H9 (cell line): ENCODE measurements around the gene ERRFI1. TPM values are rescaled to one million over a fixed set of nuclear protein-coding genes. Genes with fewer than 3 reads are reported as not detected.

ENCODE experiments used
- DNase-seq: peaks from one replicate; pipeline ENCODE4 v3.0.0-alpha.2; 2017
- H2AFZ ChIP-seq: one replicate; pipeline ENCODE4 v1.6.1; 2013; ENCODE audit warnings: mild to moderate bottlenecking, low read length, control low read depth, moderate library complexity
- H2AK5ac ChIP-seq: 2 replicates; pipeline ENCODE4 v1.6.1; 2013; ENCODE audit warnings: low read length, control low read depth, mixed read lengths; ENCODE audit not compliant: insufficient read length
- H2BK120ac ChIP-seq: one replicate; pipeline ENCODE4 v1.6.1; 2013; ENCODE audit warnings: low read depth, mild to moderate bottlenecking, low read length, control low read depth, inconsistent platforms; ENCODE audit not compliant: poor library complexity, severe bottlenecking
- H2BK12ac ChIP-seq: 2 replicates; pipeline ENCODE4 v1.6.1; 2013; ENCODE audit warnings: low read length, control low read depth, mixed read lengths, low read depth; ENCODE audit not compliant: insufficient read length
- H2BK15ac ChIP-seq: 2 replicates; pipeline ENCODE4 v1.6.1; 2013; ENCODE audit warnings: low read depth, low read length, control low read depth
- H2BK20ac ChIP-seq: one replicate; pipeline ENCODE4 v1.6.1; 2013; ENCODE audit warnings: low read depth, mild to moderate bottlenecking, low read length, control low read depth, inconsistent platforms; ENCODE audit not compliant: poor library complexity, severe bottlenecking
- H2BK5ac ChIP-seq: 2 replicates; pipeline ENCODE4 v1.6.1; 2013; ENCODE audit warnings: low read length, control low read depth, mixed read lengths; ENCODE audit not compliant: insufficient read length
- H3K14ac ChIP-seq: 2 replicates; pipeline ENCODE4 v1.6.1; 2013; ENCODE audit warnings: low read length, control low read depth; ENCODE audit not compliant: insufficient read depth
- H3K18ac ChIP-seq: 2 replicates; pipeline ENCODE4 v1.6.1; 2013; ENCODE audit warnings: low read depth, mild to moderate bottlenecking, mixed read lengths, low read length, control low read depth; ENCODE audit not compliant: insufficient read length
- H3K23ac ChIP-seq: 2 replicates; pipeline ENCODE4 v1.6.1; 2013; ENCODE audit warnings: low read length, control low read depth, mixed read lengths, low read depth; ENCODE audit not compliant: insufficient read length
- H3K23me2 ChIP-seq: 2 replicates; pipeline ENCODE4 v1.6.1; 2013; ENCODE audit warnings: low read depth, mild to moderate bottlenecking, mixed read lengths, low read length, control low read depth; ENCODE audit not compliant: insufficient read length, poor library complexity, severe bottlenecking
- H3K27ac ChIP-seq: 2 replicates; pipeline ENCODE4 v1.5.1; 2013; ENCODE audit warnings: low read length, control low read depth, mixed read lengths, low read depth; ENCODE audit not compliant: insufficient read length
- H3K27me3 ChIP-seq: 2 replicates; pipeline ENCODE4 v1.6.1; 2013; ENCODE audit warnings: low read length, control low read depth, inconsistent platforms; ENCODE audit not compliant: insufficient read depth
- H3K4ac ChIP-seq: 2 replicates; pipeline ENCODE4 v1.6.1; 2013; ENCODE audit warnings: low read depth, mild to moderate bottlenecking, control low read depth, inconsistent platforms, low read length, moderate library complexity
- H3K4me1 ChIP-seq: 2 replicates; pipeline ENCODE4 v1.6.1; 2013; ENCODE audit warnings: low read length, control low read depth, inconsistent platforms; ENCODE audit not compliant: insufficient read depth
- H3K4me2 ChIP-seq: 2 replicates; pipeline ENCODE4 v1.6.1; 2013; ENCODE audit warnings: low read length, control low read depth, mixed read lengths; ENCODE audit not compliant: insufficient read length, insufficient read depth
- H3K56ac ChIP-seq: 2 replicates; pipeline ENCODE4 v1.6.1; 2013; ENCODE audit warnings: low read depth, mild to moderate bottlenecking, mixed read lengths, low read length, control low read depth; ENCODE audit not compliant: insufficient read length
- H3K79me1 ChIP-seq: 2 replicates; pipeline ENCODE4 v1.6.1; 2013; ENCODE audit warnings: low read depth, mild to moderate bottlenecking, moderate library complexity, low read length, control low read depth, inconsistent platforms; ENCODE audit not compliant: insufficient read depth, poor library complexity, severe bottlenecking
- H3K79me2 ChIP-seq: 2 replicates; pipeline ENCODE4 v1.6.1; 2013; ENCODE audit warnings: low read length, control low read depth, inconsistent platforms; ENCODE audit not compliant: insufficient read depth
- H3K9ac ChIP-seq: 2 replicates; pipeline ENCODE4 v1.6.1; 2013; ENCODE audit warnings: low read length, control low read depth, mixed read lengths; ENCODE audit not compliant: insufficient read length; ENCODE audit errors: extremely low read depth
- H3K9me3 ChIP-seq: one replicate; pipeline ENCODE4 v1.6.1; 2013; ENCODE audit warnings: low read depth, low read length, inconsistent platforms; ENCODE audit not compliant: control insufficient read depth
- H3T11ph ChIP-seq: one replicate; pipeline ENCODE4 v1.6.1; 2013; ENCODE audit warnings: mild to moderate bottlenecking, low read length, control low read depth, inconsistent platforms
- H4K20me1 ChIP-seq: one replicate; pipeline ENCODE4 v1.6.1; 2013; ENCODE audit not compliant: control insufficient read depth, insufficient read length, insufficient read depth
- H4K5ac ChIP-seq: 2 replicates; pipeline ENCODE4 v1.6.1; 2013; ENCODE audit warnings: low read depth, mild to moderate bottlenecking, mixed read lengths, low read length, control low read depth; ENCODE audit not compliant: insufficient read length
- H4K8ac ChIP-seq: replicated peaks from 2 replicates; pipeline ENCODE4 v1.6.1; 2013; ENCODE audit warnings: low read length, control low read depth, mixed read lengths, low read depth; ENCODE audit not compliant: insufficient read length
- H4K91ac ChIP-seq: 2 replicates; pipeline ENCODE4 v1.6.1; 2013; ENCODE audit warnings: low read depth, mild to moderate bottlenecking, moderate library complexity, mixed read lengths, low read length, control low read depth; ENCODE audit not compliant: insufficient read length
- H3K27ac Mint-ChIP-seq, 3 experiments: 2 replicates in 2 of 3; 3 replicates in 1 of 3; pipeline ENCODE4 v1.8.0; 2020 to 2021; ENCODE audit warnings: mixed read lengths in 3 of 3, mild to moderate bottlenecking in 1 of 3, moderate library complexity in 1 of 3
- H3K27me3 Mint-ChIP-seq: 2 replicates; pipeline ENCODE4 v1.8.0; 2021; ENCODE audit warnings: low read depth, mild to moderate bottlenecking, moderate library complexity, mixed read lengths
- H3K36me3 Mint-ChIP-seq, 3 experiments: 2 replicates in 2 of 3; 3 replicates in 1 of 3; pipeline ENCODE4 v1.8.0; 2020 to 2021; ENCODE audit warnings: low read depth in 3 of 3, mixed read lengths in 3 of 3; ENCODE audit not compliant: insufficient read depth in 1 of 3
- H3K4me1 Mint-ChIP-seq, 2 experiments: 2 replicates each; pipeline ENCODE4 v1.8.0; 2020; ENCODE audit warnings: mixed read lengths in 2 of 2
- H3K4me3 Mint-ChIP-seq, 2 experiments: 2 replicates in 1 of 2; 3 replicates in 1 of 2; pipeline ENCODE4 v1.8.0; 2020 to 2021; ENCODE audit warnings: mild to moderate bottlenecking in 2 of 2, mixed read lengths in 2 of 2, moderate library complexity in 1 of 2
- H3K9me3 Mint-ChIP-seq, 2 experiments: 2 replicates in 1 of 2; 3 replicates in 1 of 2; pipeline ENCODE4 v1.8.0; 2020; ENCODE audit warnings: mild to moderate bottlenecking in 2 of 2, mixed read lengths in 2 of 2, moderate library complexity in 1 of 2
- WGBS: extraction: QIAGEN DNeasy Blood & Tissue Kit; methylation state at CpG from one replicate; pipeline ENCODE4 v1.1.7; 2013; ENCODE audit warnings: missing lambda C conversion rate, low lambda C conversion rate, mixed read lengths; ENCODE audit not compliant: insufficient read length; ENCODE audit errors: extremely low coverage; 5-methylcytosine and 5-hydroxymethylcytosine counted together
- total RNA-seq: library from RNA; stranded (reverse); gene quantifications from 2 replicates; pipeline ENCODE4 v1.2.1, GENCODE V29; 2021
- TF ChIP-seq, protein P1 (sequence below): fragments of 200-600 bp; sonication (generic); conservative IDR thresholded peaks from 3 replicates; pipeline ENCODE4 v1.8.0; 2021; ENCODE audit warnings: antibody characterized with exemption, mild to moderate bottlenecking

ERRFI1 gene
- total RNA-seq, 1 experiment from 2014 or later, result 20.8 TPM

DNA sequence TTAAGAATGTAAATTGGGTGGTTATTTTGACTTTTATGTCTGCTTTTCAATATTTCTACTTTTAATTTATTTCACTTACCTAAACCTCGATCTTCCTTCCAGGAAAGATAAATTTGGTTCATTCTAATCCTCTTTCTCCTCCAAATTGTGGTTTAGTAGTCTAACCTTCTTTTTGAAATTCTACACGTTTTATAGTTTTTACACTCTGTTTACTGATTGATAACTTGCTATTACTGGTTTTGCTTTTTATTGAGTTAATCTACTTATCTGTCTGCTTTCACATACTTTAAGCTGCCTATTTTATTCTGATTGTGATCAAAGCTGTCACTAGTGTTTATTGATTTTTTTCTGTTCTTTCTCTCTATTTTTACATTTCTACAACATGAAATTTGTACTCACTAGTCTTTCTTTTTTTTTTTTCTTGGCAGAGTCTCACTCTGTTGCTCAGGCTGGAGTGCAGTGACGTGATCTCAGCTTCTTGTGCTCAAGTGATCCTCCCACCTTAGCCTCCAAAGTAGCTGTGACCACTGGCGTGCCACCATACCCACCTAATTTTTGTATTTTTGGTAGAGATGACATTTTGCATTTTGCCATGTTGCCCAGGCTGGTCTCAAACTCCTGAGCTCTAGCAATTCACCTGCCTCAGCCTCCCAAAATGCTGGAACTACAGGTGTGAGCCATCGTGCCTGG is 27.9 kb upstream of the ERRFI1 start:
- H3K56ac ChIP-seq, result no peak overlapping the region
- H3T11ph ChIP-seq, result no peak overlapping the region
- no peaks in the 10 kb centered on the region for H3K9me3 ChIP-seq
- H2BK5ac ChIP-seq, result no peak overlapping the region
- H4K20me1 ChIP-seq, result no peaks in the 10 kb centered on the region
- H3K27me3 ChIP-seq, result no peaks in the 10 kb centered on the region
- Mint-ChIP-seq H3K27ac (no peak overlapping the region), H3K4me3 (no peak overlapping the region), H3K27me3 (no peaks in the 10 kb centered on the region; the same call in none of the 2 replicates), H3K36me3 (no peaks in the 10 kb centered on the region; a peak in 1 of 7 replicates), H3K9me3 (no peaks in the 10 kb centered on the region), H3K4me1 (peaks cover 6% of the 10 kb centered on the region in 2 experiments; a peak in 3 of 4 replicates)
- H3K4me1 ChIP-seq, result no peaks in the 10 kb centered on the region
- H3K18ac ChIP-seq, result no peak overlapping the region
- H2AFZ ChIP-seq, result no peak overlapping the region
- H2BK15ac ChIP-seq, result no peak overlapping the region
- H2AK5ac ChIP-seq, result no peak overlapping the region
- H4K91ac ChIP-seq, result no peak overlapping the region
- no peak overlapping the region for H3K9ac ChIP-seq
- no peak overlapping the region for H3K4me2 ChIP-seq
- TF ChIP-seq, protein P1, sequence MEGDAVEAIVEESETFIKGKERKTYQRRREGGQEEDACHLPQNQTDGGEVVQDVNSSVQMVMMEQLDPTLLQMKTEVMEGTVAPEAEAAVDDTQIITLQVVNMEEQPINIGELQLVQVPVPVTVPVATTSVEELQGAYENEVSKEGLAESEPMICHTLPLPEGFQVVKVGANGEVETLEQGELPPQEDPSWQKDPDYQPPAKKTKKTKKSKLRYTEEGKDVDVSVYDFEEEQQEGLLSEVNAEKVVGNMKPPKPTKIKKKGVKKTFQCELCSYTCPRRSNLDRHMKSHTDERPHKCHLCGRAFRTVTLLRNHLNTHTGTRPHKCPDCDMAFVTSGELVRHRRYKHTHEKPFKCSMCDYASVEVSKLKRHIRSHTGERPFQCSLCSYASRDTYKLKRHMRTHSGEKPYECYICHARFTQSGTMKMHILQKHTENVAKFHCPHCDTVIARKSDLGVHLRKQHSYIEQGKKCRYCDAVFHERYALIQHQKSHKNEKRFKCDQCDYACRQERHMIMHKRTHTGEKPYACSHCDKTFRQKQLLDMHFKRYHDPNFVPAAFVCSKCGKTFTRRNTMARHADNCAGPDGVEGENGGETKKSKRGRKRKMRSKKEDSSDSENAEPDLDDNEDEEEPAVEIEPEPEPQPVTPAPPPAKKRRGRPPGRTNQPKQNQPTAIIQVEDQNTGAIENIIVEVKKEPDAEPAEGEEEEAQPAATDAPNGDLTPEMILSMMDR, result no peak
- H4K5ac ChIP-seq, result no peak overlapping the region
- H2BK120ac ChIP-seq, result no peak overlapping the region
- no peak overlapping the region for H2BK12ac ChIP-seq
- WGBS, result no CpG with 5 or more reads among the region's 5 CpGs
- no peak overlapping the region for H3K23ac ChIP-seq
- no peak for DNase-seq
- H3K23me2 ChIP-seq, result no peaks in the 10 kb centered on the region
- H3K79me2 ChIP-seq, result no peaks in the 10 kb centered on the region
- no peak overlapping the region for H4K8ac ChIP-seq
- H3K79me1 ChIP-seq, result no peaks in the 10 kb centered on the region
- no peak overlapping the region for H3K27ac ChIP-seq
- no peak overlapping the region for H3K14ac ChIP-seq
- H3K4ac ChIP-seq, result no peak overlapping the region
- no peak overlapping the region for H2BK20ac ChIP-seq
